H1 (cell line): ENCODE measurements around the gene LRRC43. TPM values are rescaled to one million over a fixed set of nuclear protein-coding genes. Genes with fewer than 3 reads are reported as not detected.

Experiments used
- CTCF ChIA-PET: fragments of 300-600 bp; sonication (Branson Sonifier 250); formaldehyde crosslinking; loops from one replicate; lab custom pipeline; 2021; ENCODE audit not compliant: partially characterized antibody; lab: Charles Lee
- POLR2A ChIA-PET: fragments of 300-600 bp; sonication (Branson Sonifier 250); formaldehyde crosslinking; loops from one replicate; lab custom pipeline; 2021; ENCODE audit warnings: inconsistent platforms; ENCODE audit not compliant: partially characterized antibody; lab: Charles Lee
- DNase-seq, 2 experiments: peaks; one replicate each; pipeline versions ENCODE4 v3.0.0 to v3.0.0-alpha.2; 2010 to 2022; ENCODE audit warnings: low spot score in 2 of 2, low read depth in 1 of 2, mixed read lengths in 1 of 2
- FAIRE-seq: peaks from 2 replicates; lab custom pipeline; 2011; peaks lifted over from hg19 to GRCh38; lab: Jason Lieb, UNC
- H2AFZ ChIP-seq: 2 replicates; pipeline ENCODE4 v1.8.1; 2012; ENCODE audit warnings: low read length, inconsistent platforms
- H2AK5ac ChIP-seq: 2 replicates; pipeline ENCODE4 v1.6.1; 2013; ENCODE audit warnings: low read depth, low read length
- H2BK120ac ChIP-seq: replicated peaks from 2 replicates; pipeline ENCODE3; 2013; ENCODE audit warnings: low read depth, low read length, inconsistent platforms
- H2BK12ac ChIP-seq: 2 replicates; pipeline ENCODE4 v1.6.1; 2013; ENCODE audit warnings: low read depth, low read length
- H2BK15ac ChIP-seq: 2 replicates; pipeline ENCODE4 v1.6.1; 2013; ENCODE audit warnings: low read length
- H2BK20ac ChIP-seq: 2 replicates; pipeline ENCODE4 v1.6.1; 2013; ENCODE audit warnings: low read length
- H2BK5ac ChIP-seq: 2 replicates; pipeline ENCODE4 v1.6.1; 2013; ENCODE audit warnings: low read depth, low read length
- H3K14ac ChIP-seq: 2 replicates; pipeline ENCODE4 v1.6.1; 2013; ENCODE audit warnings: inconsistent platforms; ENCODE audit not compliant: insufficient read length
- H3K18ac ChIP-seq: 2 replicates; pipeline ENCODE4 v1.6.1; 2013; ENCODE audit warnings: low read length; ENCODE audit errors: extremely low read depth
- H3K23ac ChIP-seq: 2 replicates; pipeline ENCODE4 v1.6.1; 2013; ENCODE audit warnings: inconsistent platforms; ENCODE audit not compliant: insufficient read length
- H3K23me2 ChIP-seq: 2 replicates; pipeline ENCODE4 v1.6.1; 2013; ENCODE audit warnings: low read depth, low read length
- H3K27ac ChIP-seq: 2 replicates; pipeline ENCODE4 v1.6.1; 2011; ENCODE audit warnings: low read depth, low read length, inconsistent platforms
- H3K27me3 ChIP-seq, 4 experiments: replicated peaks in 1 of 4; 1 replicate in 1 of 4; 2 replicates in 3 of 4; pipeline versions ENCODE4 v1.6.1 to v1.8.1; 2011 to 2013; ENCODE audit warnings: low read length in 3 of 4, mild to moderate bottlenecking in 3 of 4, inconsistent platforms in 2 of 4, mixed read lengths in 2 of 4, moderate library complexity in 1 of 4; ENCODE audit not compliant: control insufficient read depth in 3 of 4, insufficient read depth in 3 of 4; ENCODE audit errors: extremely low read depth in 1 of 4
- H3K36me3 ChIP-seq, 4 experiments: 2 replicates each; pipeline versions ENCODE4 v1.6.1 to v1.8.1; 2011 to 2013; ENCODE audit warnings: mild to moderate bottlenecking in 4 of 4, low read length in 3 of 4, moderate library complexity in 2 of 4, control low read depth in 1 of 4, inconsistent platforms in 1 of 4; ENCODE audit not compliant: insufficient read depth in 4 of 4, control insufficient read depth in 2 of 4
- H3K4ac ChIP-seq: replicated peaks from 2 replicates; pipeline ENCODE3; 2013; ENCODE audit warnings: low read length, low read depth, mixed read lengths, inconsistent platforms; ENCODE audit not compliant: insufficient read length
- H3K4me1 ChIP-seq, 4 experiments: replicated peaks in 1 of 4; 1 replicate in 1 of 4; 2 replicates in 3 of 4; pipeline versions ENCODE4 v1.6.1 to v1.8.1; 2011 to 2013; ENCODE audit warnings: low read length in 3 of 4, inconsistent platforms in 2 of 4, mixed read lengths in 1 of 4; ENCODE audit not compliant: insufficient read depth in 4 of 4, control insufficient read depth in 3 of 4
- H3K4me2 ChIP-seq, 2 experiments: 2 replicates each; pipeline versions ENCODE4 v1.6.1 to v1.8.1; 2011 to 2013; ENCODE audit warnings: low read depth in 2 of 2, low read length in 2 of 2, control low read depth in 1 of 2, inconsistent platforms in 1 of 2, mild to moderate bottlenecking in 1 of 2; ENCODE audit not compliant: insufficient read depth in 1 of 2
- H3K4me3 ChIP-seq, 4 experiments: fragments of 200-600, 300-600 bp in 1 of 4; sonication (generic), shearing (Covaris generic), sonication (Bioruptor Twin) in 1 of 4; 2 replicates each; pipeline versions ENCODE4 v1.5.1 to v1.8.1; 2011 to 2016; ENCODE audit warnings: low read length in 4 of 4, low read depth in 3 of 4, control low read depth in 2 of 4, inconsistent platforms in 2 of 4, mild to moderate bottlenecking in 2 of 4, mixed read lengths in 1 of 4, moderate library complexity in 1 of 4; ENCODE audit not compliant: insufficient read depth in 2 of 4; ENCODE audit errors: extremely low read depth in 1 of 4
- H3K56ac ChIP-seq: replicated peaks from 2 replicates; pipeline ENCODE3; 2013; ENCODE audit warnings: low read depth, mild to moderate bottlenecking, mixed read lengths, low read length, inconsistent platforms; ENCODE audit not compliant: insufficient read length
- H3K79me1 ChIP-seq: 2 replicates; pipeline ENCODE4 v1.6.1; 2013; ENCODE audit warnings: low read depth, low read length, control low read depth
- H3K79me2 ChIP-seq, 2 experiments: 2 replicates each; pipeline versions ENCODE4 v1.6.1 to v1.8.1; 2012 to 2013; ENCODE audit warnings: low read length in 2 of 2, mild to moderate bottlenecking in 2 of 2, inconsistent platforms in 1 of 2; ENCODE audit not compliant: insufficient read depth in 2 of 2, control insufficient read depth in 1 of 2
- H3K9ac ChIP-seq, 4 experiments: replicated peaks in 1 of 4; 1 replicate in 1 of 4; 2 replicates in 3 of 4; pipeline versions ENCODE4 v1.6.1 to v1.8.1; 2011 to 2013; ENCODE audit warnings: low read depth in 3 of 4, low read length in 3 of 4, control low read depth in 2 of 4, mild to moderate bottlenecking in 2 of 4, moderate library complexity in 2 of 4, inconsistent platforms in 1 of 4; ENCODE audit errors: extremely low read depth in 1 of 4
- H3K9me3 ChIP-seq, 2 experiments: 2 replicates each; pipeline versions ENCODE4 v1.6.1 to v1.8.1; 2012 to 2013; ENCODE audit warnings: mild to moderate bottlenecking in 2 of 2, moderate library complexity in 2 of 2, control low read depth in 1 of 2, inconsistent platforms in 1 of 2, low read depth in 1 of 2, low read length in 1 of 2, mixed read lengths in 1 of 2; ENCODE audit not compliant: insufficient read depth in 2 of 2
- H4K20me1 ChIP-seq, 2 experiments: replicated peaks in 1 of 2; 2 replicates each; pipeline versions ENCODE3 to v1.8.1; 2011 to 2013; ENCODE audit warnings: inconsistent platforms in 2 of 2, low read length in 2 of 2, mild to moderate bottlenecking in 1 of 2; ENCODE audit not compliant: insufficient read depth in 2 of 2, control insufficient read depth in 1 of 2
- H4K5ac ChIP-seq: 2 replicates; pipeline ENCODE4 v1.6.1; 2013; ENCODE audit warnings: low read length, low read depth, mixed read lengths, inconsistent platforms; ENCODE audit not compliant: insufficient read length
- H4K8ac ChIP-seq: 2 replicates; pipeline ENCODE4 v1.8.0; 2013; ENCODE audit warnings: mild to moderate bottlenecking, moderate library complexity, low read length, inconsistent platforms; ENCODE audit not compliant: insufficient read depth; ENCODE audit errors: extremely low read depth
- H4K91ac ChIP-seq: replicated peaks from 2 replicates; pipeline ENCODE3; 2013; ENCODE audit warnings: low read length, mixed read lengths, inconsistent platforms; ENCODE audit not compliant: insufficient read length
- CREB1 ChIP-seq: IDR thresholded peaks from 2 replicates; pipeline ENCODE4 v1.6.1; 2012; ENCODE audit warnings: inconsistent platforms
- E2F6 ChIP-seq: IDR thresholded peaks from 2 replicates; pipeline ENCODE4 v1.6.1; 2012; ENCODE audit warnings: inconsistent platforms
- GABPA ChIP-seq: IDR thresholded peaks from 2 replicates; pipeline ENCODE4 v1.6.1; 2011; ENCODE audit warnings: mild to moderate bottlenecking, low read length, moderate library complexity, borderline replicate concordance; ENCODE audit not compliant: insufficient read depth
- JUND ChIP-seq: IDR thresholded peaks from 2 replicates; pipeline ENCODE4 v1.6.1; 2011; ENCODE audit warnings: mild to moderate bottlenecking, improper control_type of control experiment, low read length
- KDM1A ChIP-seq: fragments of 200-600, 300-600 bp; sonication (generic); IDR thresholded peaks from 2 replicates; pipeline ENCODE4 v1.7.1; 2016; ENCODE audit warnings: mild to moderate bottlenecking, low read length, borderline replicate concordance
- KDM5A ChIP-seq: fragments of 200-600 bp; IDR thresholded peaks from 2 replicates; pipeline ENCODE4 v1.7.1; 2012; ENCODE audit warnings: mild to moderate bottlenecking, low read length, inconsistent platforms, mixed read lengths
- NANOG ChIP-seq: IDR thresholded peaks from 2 replicates; pipeline ENCODE4 v1.6.1; 2011; ENCODE audit warnings: low read length, low read depth, mild to moderate bottlenecking, inconsistent platforms; ENCODE audit not compliant: insufficient read depth, poor library complexity, severe bottlenecking
- POLR2AphosphoS5 ChIP-seq: IDR thresholded peaks from 2 replicates; pipeline ENCODE4 v1.6.1; 2011; ENCODE audit warnings: low read depth, low read length
- POU5F1 ChIP-seq: IDR thresholded peaks from 2 replicates; pipeline ENCODE4 v1.6.1; 2011; ENCODE audit warnings: low read depth, mild to moderate bottlenecking, low read length, moderate library complexity
- SIX5 ChIP-seq: IDR thresholded peaks from 2 replicates; pipeline ENCODE4 v1.6.1; 2011; ENCODE audit warnings: mild to moderate bottlenecking, low read depth, low read length
- SP1 ChIP-seq: IDR thresholded peaks from 2 replicates; pipeline ENCODE4 v1.6.1; 2011; ENCODE audit warnings: low read depth, low read length
- SUZ12 ChIP-seq: fragments of 200-600 bp; sonication (generic); IDR thresholded peaks from 2 replicates; pipeline ENCODE4 v1.6.1; 2012; ENCODE audit warnings: mild to moderate bottlenecking, inconsistent platforms, low read length, moderate library complexity, mixed read lengths
- TAF1 ChIP-seq: IDR thresholded peaks from 2 replicates; pipeline ENCODE4 v1.6.1; 2011; ENCODE audit warnings: mild to moderate bottlenecking, low read depth, low read length
- TBP ChIP-seq: IDR thresholded peaks from 2 replicates; pipeline ENCODE4 v1.6.1; 2011; ENCODE audit warnings: low read depth, low read length, improper control_type of control experiment
- WGBS, 2 experiments: shearing (Covaris generic) in 1 of 2; methylation state at CpG; one replicate each; pipeline versions ENCODE4 v1.1.6 to v1.1.7; 2013 to 2015; ENCODE audit warnings: low lambda C conversion rate in 2 of 2, mixed read lengths in 2 of 2, inconsistent platforms in 1 of 2, low coverage in 1 of 2, missing lambda C conversion rate in 1 of 2; ENCODE audit not compliant: insufficient replicate concordance in 2 of 2, insufficient coverage in 1 of 2, insufficient read length in 1 of 2; ENCODE audit errors: extremely low coverage in 1 of 2, missing lambda C conversion rate in 1 of 2; 5-methylcytosine and 5-hydroxymethylcytosine counted together
- polyA plus RNA-seq, 7 experiments: library from polyadenylated mRNA; depleted of rRNA in 3 of 7; stranded (reverse) in 5 of 7; unstranded in 2 of 7; fragments of >200 nt in 5 of 7; fragments of 200-250 nt in 2 of 7; gene quantifications; 1 replicate in 5 of 7; 2 replicates in 1 of 7; 4 replicates in 1 of 7; pipeline versions ENCODE4 v1.2.1 to v1.2.3, GENCODE V29; 2011 to 2013; ENCODE audit warnings: missing spikeins in 2 of 7, mixed read lengths in 2 of 7
- total RNA-seq: library from RNA; stranded (reverse); fragmentation: NEBNext Ultra II Directional; extraction: Animal tissue kit (Norgen Biotek cat#: 25700); gene quantifications from 2 replicates; pipeline ENCODE4 v1.2.1, GENCODE V29; 2021

Gene LRRC43
- total and polyA plus RNA-seq, 2 of the 8 experiments (the other 6 are each of a cell fraction or from before 2014, with no cell fraction given): 0.35 to 0.44 TPM

- Histone ChIP-seq H3K23ac (no peak overlapping the region), H3K14ac (no peak overlapping the region), H3K18ac (no peak overlapping the region), H3K27me3 (peaks cover 0 to 6% (median 2%) of the 10 kb centered on the region in 4 experiments; a peak in 5 of 7 replicates), H3K79me1 (no peaks in the 10 kb centered on the region), H3K4me3 (no peak overlapping the region), H2BK5ac (no peak overlapping the region), H3K27ac (no peak overlapping the region), H3K9ac (no peak overlapping the region), H2BK12ac (0 out of 2 replicates have a peak overlapping the region, but pooled peaks have one; percentile 27), H3K23me2 (peaks cover 4% of the 10 kb centered on the region; the same call in 1 of the 2 replicates), H4K8ac (peak overlapping the region; percentile 63), H2AK5ac (no peak overlapping the region), H2AFZ (no peak overlapping the region), H3K4me1 (peaks cover 0 to 4% (median 2%) of the 10 kb centered on the region in 4 experiments; a peak in 3 of 7 replicates), H2BK15ac (no peak overlapping the region), H3K79me2 (no peaks in the 10 kb centered on the region), H3K4ac (no peak overlapping the region), H2BK120ac (no peak overlapping the region), H4K20me1 (no peaks in the 10 kb centered on the region), H4K5ac (no peak overlapping the region), H4K91ac (no peak overlapping the region), H3K9me3 (no peaks in the 10 kb centered on the region), H3K4me2 (no peak overlapping the region), H3K36me3 (no peaks in the 10 kb centered on the region), H3K56ac (no peak overlapping the region), H2BK20ac (no peak overlapping the region)
- FAIRE-seq: no peak
- ChIA-PET POLR2A (interaction anchor here (1.0 kb wide), 1 partner anchor 11 kb away, joined by 4 read pairs; no protein-coding TSS in a partner anchor), CTCF (interaction anchor here (1.1 to 2.2 kb wide), 3 partner anchors 8 to 54 kb away, joined by 3 to 7 read pairs (median 5); no protein-coding TSS in a partner anchor)
- DNase-seq: no peak
- 86% methylated on average over 18 of the region's 18 CpGs; no CpG with 5 or more reads in 1 of the 2 experiments for WGBS, 2 experiments
- TF ChIP-seq GABPA: no peak
- TF ChIP-seq KDM5A: no peak
- TF ChIP-seq SUZ12: no peak
- TF ChIP-seq POU5F1: no peak
- no peak for TF ChIP-seq SP1
- TF ChIP-seq KDM1A: no peak
- no peak for TF ChIP-seq POLR2AphosphoS5
- no peak for TF ChIP-seq TAF1
- no peak for TF ChIP-seq NANOG
- TF ChIP-seq E2F6: no peak
- no peak for TF ChIP-seq SIX5
- TF ChIP-seq CREB1: no peak
- TF ChIP-seq JUND: no peak
- TF ChIP-seq TBP: no peak
Measured at GRCh38 chr12:122184517-122184916, 1.6 kb downstream of the LRRC43 start.
